Gastrocnemius medialis (tissue), 4 donors: ENCODE data around the gene LTB.

Source experiments
- POLR2A ChIP-seq, 2 donors: fragments of 450-650 bp; IDR thresholded peaks; one replicate each; pipeline ENCODE4 v1.6.1; 2017; ENCODE audit warnings: antibody characterized with exemption in 2 of 2, mild to moderate bottlenecking in 2 of 2, moderate library complexity in 2 of 2
- TF ChIP-seq, protein P1 (sequence below), 5 experiments: fragments of 450-650 bp in 3 of 5; fragments of 200-600 bp in 2 of 5; sonication (generic) in 2 of 5; IDR thresholded peaks in 4 of 5; conservative IDR thresholded peaks in 1 of 5; 1 replicate in 4 of 5; 2 replicates in 1 of 5; pipeline ENCODE4 v1.5.1; 2016 to 2019; ENCODE audit warnings: antibody characterized with exemption in 5 of 5, mild to moderate bottlenecking in 3 of 5, moderate library complexity in 3 of 5

DNA sequence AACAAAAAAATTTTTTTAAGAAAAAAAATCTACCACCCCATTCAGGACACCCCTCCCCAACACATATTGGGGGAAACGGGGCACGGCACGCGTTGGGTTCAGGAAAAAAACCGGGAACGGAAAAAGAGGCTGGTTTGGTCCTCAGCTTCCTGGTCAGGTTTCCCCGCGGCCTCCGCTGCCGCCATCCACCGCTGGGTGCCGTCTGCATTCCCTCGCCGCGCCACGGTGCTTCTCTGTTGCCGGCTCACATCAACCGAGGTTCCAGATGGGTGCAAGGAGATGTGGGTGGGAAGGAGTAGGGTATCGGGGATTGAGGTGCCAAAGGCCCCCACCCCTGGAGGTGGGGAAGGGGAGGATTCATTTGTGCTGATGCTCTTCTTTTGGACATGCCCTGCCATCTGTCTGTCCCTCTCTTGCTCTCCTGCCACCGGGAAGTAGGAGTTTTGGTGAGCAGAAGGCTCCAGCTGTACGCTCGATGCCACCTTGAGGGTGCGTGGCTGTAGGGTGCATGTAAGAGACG is 47.6 kb downstream of the LTB start:
- no peak for TF ChIP-seq POLR2A (IDR thresholded peaks at IDR 0.05)
- TF ChIP-seq, protein P1, sequence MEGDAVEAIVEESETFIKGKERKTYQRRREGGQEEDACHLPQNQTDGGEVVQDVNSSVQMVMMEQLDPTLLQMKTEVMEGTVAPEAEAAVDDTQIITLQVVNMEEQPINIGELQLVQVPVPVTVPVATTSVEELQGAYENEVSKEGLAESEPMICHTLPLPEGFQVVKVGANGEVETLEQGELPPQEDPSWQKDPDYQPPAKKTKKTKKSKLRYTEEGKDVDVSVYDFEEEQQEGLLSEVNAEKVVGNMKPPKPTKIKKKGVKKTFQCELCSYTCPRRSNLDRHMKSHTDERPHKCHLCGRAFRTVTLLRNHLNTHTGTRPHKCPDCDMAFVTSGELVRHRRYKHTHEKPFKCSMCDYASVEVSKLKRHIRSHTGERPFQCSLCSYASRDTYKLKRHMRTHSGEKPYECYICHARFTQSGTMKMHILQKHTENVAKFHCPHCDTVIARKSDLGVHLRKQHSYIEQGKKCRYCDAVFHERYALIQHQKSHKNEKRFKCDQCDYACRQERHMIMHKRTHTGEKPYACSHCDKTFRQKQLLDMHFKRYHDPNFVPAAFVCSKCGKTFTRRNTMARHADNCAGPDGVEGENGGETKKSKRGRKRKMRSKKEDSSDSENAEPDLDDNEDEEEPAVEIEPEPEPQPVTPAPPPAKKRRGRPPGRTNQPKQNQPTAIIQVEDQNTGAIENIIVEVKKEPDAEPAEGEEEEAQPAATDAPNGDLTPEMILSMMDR (IDR thresholded peaks at IDR 0.05 in 4 of 5, conservative IDR thresholded peaks at IDR 0.05 in 1 of 5), result no peak
